Transverse colon (tissue), 4 donors: Measurements from ENCODE around the gene TNFRSF4. TPM values are rescaled to one million over a fixed set of nuclear protein-coding genes. Genes with fewer than 3 reads are reported as not detected.
"Not testable (repeated sequence)": the region's sequence is repeated elsewhere in the genome, so short reads cannot be mapped to it uniquely, and the experiment has no call there.

Experiments
- DNase-seq: peaks from one replicate; pipeline ENCODE4 v3.0.0-alpha.2; 2019
- H3K27ac ChIP-seq, 4 donors: fragments of 200-600 bp; sonication (generic); 2 replicates each; pipeline ENCODE4 v1.5.1; 2016 to 2018; ENCODE audit warnings: inconsistent platforms in 4 of 4
- H3K27me3 ChIP-seq: fragments of 200-600 bp; sonication (generic); 2 replicates; pipeline ENCODE4 v1.5.1; 2017; ENCODE audit warnings: inconsistent platforms
- H3K36me3 ChIP-seq, 4 donors: fragments of 200-600 bp; sonication (generic); 2 replicates each; pipeline ENCODE4 v1.5.1; 2017 to 2019; ENCODE audit warnings: inconsistent platforms in 4 of 4
- H3K4me1 ChIP-seq, 4 donors: fragments of 200-600 bp; sonication (generic); 2 replicates each; pipeline ENCODE4 v1.5.1; 2017 to 2020; ENCODE audit warnings: inconsistent platforms in 4 of 4
- H3K4me3 ChIP-seq, 4 donors: fragments of 200-600 bp; sonication (generic); 1 replicate in 1 of 4; 2 replicates in 3 of 4; pipeline versions ENCODE4 v1.5.1 to v1.6.1; 2017 to 2019; ENCODE audit warnings: inconsistent platforms in 4 of 4
- H3K9me3 ChIP-seq, 2 donors: fragments of 200-600 bp; sonication (generic); 2 replicates each; pipeline ENCODE4 v1.5.1; 2017 to 2019; ENCODE audit warnings: inconsistent platforms in 2 of 2
- EP300 ChIP-seq: sonication (generic); formaldehyde crosslinking; IDR thresholded peaks from one replicate; pipeline ENCODE4 v1.6.1; 2017; ENCODE audit warnings: antibody characterized with exemption, low read depth
- POLR2A ChIP-seq: fragments of 450-650 bp; IDR thresholded peaks from one replicate; pipeline ENCODE4 v1.6.1; 2016; ENCODE audit warnings: antibody characterized with exemption, mild to moderate bottlenecking, moderate library complexity
- POLR2AphosphoS5 ChIP-seq, 3 donors: sonication (generic); formaldehyde crosslinking; IDR thresholded peaks; one replicate each; pipeline ENCODE4 v1.6.1; 2016; ENCODE audit warnings: antibody characterized with exemption in 3 of 3
- WGBS, 2 donors: methylation state at CpG; one replicate each; pipeline ENCODE4 v1.1.5; 2018; ENCODE audit warnings: low coverage in 1 of 2; 5-methylcytosine and 5-hydroxymethylcytosine counted together
- in situ Hi-C, 4 donors: fragments of 200-750 bp; cut with MboI; loops; one replicate each; pipeline versions ENCODE4 v1.15.0 to v1.15.1; 2017; ENCODE audit warnings: low sequenced_read_pairs in 3 of 4, low pct_ligation_motif_present in 1 of 4, low pct_unique_long_range_greater_than_20kb in 1 of 4
- intact Hi-C: fragments of 100-400 bp; cut with DNase I; formaldehyde crosslinking; loops from one replicate; pipeline ENCODE4 v1.15.1; 2023; ENCODE audit warnings: low total_unique reads
- total RNA-seq, 4 donors: library from RNA; depleted of rRNA; stranded (reverse); fragments of >200 nt; gene quantifications; one replicate each; pipeline ENCODE4 v1.1.0, GENCODE V29; 2016
- TF ChIP-seq, protein P1 (sequence below), 5 experiments: fragments of 200-600 bp in 3 of 5; fragments of 450-650 bp in 2 of 5; sonication (generic) in 3 of 5; IDR thresholded peaks; 1 replicate in 2 of 5; 2 replicates in 3 of 5; pipeline ENCODE4 v1.5.1; 2016 to 2017; ENCODE audit warnings: antibody characterized with exemption in 5 of 5, inconsistent platforms in 3 of 5, mild to moderate bottlenecking in 2 of 5, moderate library complexity in 1 of 5

Gene TNFRSF4
- total RNA-seq, 4 donors from 2014 or later, result 0.55 to 4.8 TPM; not detected in 2

- H3K4me3 ChIP-seq, result no peak overlapping the region
- H3K27me3 ChIP-seq, result peaks cover 28% of the 10 kb centered on the region
- H3K9me3 ChIP-seq, result no peaks in the 10 kb centered on the region
- intact Hi-C loops (no loop called here), in situ Hi-C loops (no loop called here)
- H3K36me3 ChIP-seq, result no peaks in the 10 kb centered on the region
- DNase-seq, result peak; percentile 5
- TF ChIP-seq, protein P1, sequence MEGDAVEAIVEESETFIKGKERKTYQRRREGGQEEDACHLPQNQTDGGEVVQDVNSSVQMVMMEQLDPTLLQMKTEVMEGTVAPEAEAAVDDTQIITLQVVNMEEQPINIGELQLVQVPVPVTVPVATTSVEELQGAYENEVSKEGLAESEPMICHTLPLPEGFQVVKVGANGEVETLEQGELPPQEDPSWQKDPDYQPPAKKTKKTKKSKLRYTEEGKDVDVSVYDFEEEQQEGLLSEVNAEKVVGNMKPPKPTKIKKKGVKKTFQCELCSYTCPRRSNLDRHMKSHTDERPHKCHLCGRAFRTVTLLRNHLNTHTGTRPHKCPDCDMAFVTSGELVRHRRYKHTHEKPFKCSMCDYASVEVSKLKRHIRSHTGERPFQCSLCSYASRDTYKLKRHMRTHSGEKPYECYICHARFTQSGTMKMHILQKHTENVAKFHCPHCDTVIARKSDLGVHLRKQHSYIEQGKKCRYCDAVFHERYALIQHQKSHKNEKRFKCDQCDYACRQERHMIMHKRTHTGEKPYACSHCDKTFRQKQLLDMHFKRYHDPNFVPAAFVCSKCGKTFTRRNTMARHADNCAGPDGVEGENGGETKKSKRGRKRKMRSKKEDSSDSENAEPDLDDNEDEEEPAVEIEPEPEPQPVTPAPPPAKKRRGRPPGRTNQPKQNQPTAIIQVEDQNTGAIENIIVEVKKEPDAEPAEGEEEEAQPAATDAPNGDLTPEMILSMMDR (IDR thresholded peaks at IDR 0.05), result no peak
- TF ChIP-seq EP300 (no peak), POLR2A (no peak), POLR2AphosphoS5 (IDR thresholded peaks at IDR 0.05) (no peak)
- no peak overlapping the region for H3K27ac ChIP-seq
- WGBS, 2 donors, result 86% methylated on average over 12 of the region's 25 CpGs; no CpG with 5 or more reads in 1 of the 2 donors
- no peaks in the 10 kb centered on the region for H3K4me1 ChIP-seq
These were observed 34.5 kb downstream of the TNFRSF4 start for GRCh38 chr1:1179346-1179982.

DNA sequence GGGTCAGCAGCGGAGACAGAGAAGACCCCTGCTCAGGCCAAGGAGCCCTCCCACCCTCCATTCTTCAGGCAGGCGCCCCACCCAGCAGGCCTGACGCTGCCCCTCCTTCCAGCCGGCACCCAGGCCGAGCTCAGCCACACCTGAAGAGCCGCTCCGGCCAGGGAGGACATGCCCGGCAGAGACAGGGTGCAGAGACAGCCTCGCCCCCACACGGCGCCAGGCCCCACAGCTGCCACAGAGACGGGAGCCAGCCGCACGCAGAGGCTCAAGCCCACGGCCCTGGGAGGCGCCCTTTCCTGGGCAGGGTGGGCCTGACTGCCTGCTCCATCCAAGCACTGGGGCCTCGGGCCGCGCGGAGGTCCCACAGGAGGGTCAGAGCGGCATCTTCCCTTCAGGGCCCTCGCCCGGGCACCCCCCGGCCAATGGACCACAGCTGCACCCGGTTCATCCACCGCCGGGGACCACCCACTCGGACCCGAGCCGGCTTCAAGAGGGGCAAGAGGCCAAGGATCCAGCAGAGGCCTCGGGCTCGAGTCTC, 35.1 kb downstream of the TNFRSF4 start:
- DNase-seq, result no peak
- intact Hi-C loops, result no loop called here
- peaks cover 34% of the 10 kb centered on the region for H3K27me3 ChIP-seq

GRCh38 chr1:1177452-1178206, 36.3 kb downstream of the TNFRSF4 start:
- 82% methylated on average over 21 of the region's 21 CpGs; no CpG with 5 or more reads in 1 of the 2 donors for WGBS, 2 donors
- in situ Hi-C loops, result no loop called here
- no peak for DNase-seq

More for the DNA sequence above, 35.1 kb downstream of the TNFRSF4 start:
- H3K27ac ChIP-seq, result no peak overlapping the region
- no peaks in the 10 kb centered on the region for H3K36me3 ChIP-seq
- WGBS, 2 donors, result 91% methylated on average over 27 of the region's 32 CpGs; no CpG with 5 or more reads in 1 of the 2 donors
- H3K4me1 ChIP-seq, result peaks cover 0 to 2% (median 0%) of the 10 kb centered on the region in 4 donors
- H3K4me3 ChIP-seq, result no peak overlapping the region
- no peaks in the 10 kb centered on the region for H3K9me3 ChIP-seq
- in situ Hi-C loops, result no loop called here
- no peak for TF ChIP-seq POLR2A
- TF ChIP-seq, protein P1 (IDR thresholded peaks at IDR 0.05), result no peak

DNA sequence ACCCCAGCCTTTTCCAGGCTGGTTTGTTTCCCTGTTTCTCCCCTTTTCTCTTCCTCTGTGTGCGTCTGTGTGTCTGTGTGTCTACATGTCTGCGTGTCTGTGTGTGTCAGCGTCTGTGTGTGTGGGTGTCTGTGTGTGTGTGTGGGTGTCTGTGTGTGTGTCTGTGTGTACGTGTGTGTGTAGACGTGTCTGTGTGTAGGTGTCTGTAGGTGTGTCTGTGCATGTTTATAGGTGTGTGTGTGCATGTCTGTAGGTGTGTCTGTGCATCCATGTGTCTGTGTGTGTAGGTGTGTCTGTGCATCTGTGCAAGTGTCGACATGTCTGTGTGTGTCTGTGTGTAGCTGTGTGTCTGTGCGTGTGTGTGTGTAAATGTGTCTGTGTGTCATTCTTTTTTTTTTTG, 37.0 kb downstream of the TNFRSF4 start:
- Histone ChIP-seq H3K9me3 (no peaks in the 10 kb centered on the region), H3K27ac (no peak overlapping the region), H3K4me3 (no peak overlapping the region), H3K36me3 (no peaks in the 10 kb centered on the region), H3K4me1 (peaks cover 0 to 8% (median 0%) of the 10 kb centered on the region in 4 donors), H3K27me3 (peaks cover 51% of the 10 kb centered on the region)
- intact Hi-C loops, result no loop called here
- WGBS, 2 donors, result 79% methylated on average over 7 of the region's 7 CpGs; no CpG with 5 or more reads in 1 of the 2 donors
- TF ChIP-seq EP300, result no peak
- TF ChIP-seq, protein P1 (IDR thresholded peaks at IDR 0.05), result no peak
- TF ChIP-seq POLR2A, result no peak
- no peak for TF ChIP-seq POLR2AphosphoS5 (IDR thresholded peaks at IDR 0.05)
- no peak for DNase-seq
- in situ Hi-C loops, result no loop called here

More at GRCh38 chr1:1177452-1178206, 36.3 kb downstream of the TNFRSF4 start:
- no peaks in the 10 kb centered on the region for H3K9me3 ChIP-seq
- TF ChIP-seq POLR2A (no peak), POLR2AphosphoS5 (IDR thresholded peaks at IDR 0.05) (no peak), EP300 (no peak)
- TF ChIP-seq, protein P1 (IDR thresholded peaks at IDR 0.05), result no peak
- intact Hi-C loops, result no loop called here
- no peak overlapping the region for H3K27ac ChIP-seq
- H3K4me3 ChIP-seq, result no peak overlapping the region
- peaks cover 0 to 8% (median 0%) of the 10 kb centered on the region in 4 donors for H3K4me1 ChIP-seq
- peaks cover 46% of the 10 kb centered on the region for H3K27me3 ChIP-seq
- H3K36me3 ChIP-seq, result no peaks in the 10 kb centered on the region

- H3K27me3 ChIP-seq, result peaks cover 56% of the 10 kb centered on the region
- H3K4me3 ChIP-seq, H3K36me3 ChIP-seq, H3K9me3 ChIP-seq, in situ Hi-C loops, H3K27ac ChIP-seq, DNase-seq, H3K4me1 ChIP-seq, intact Hi-C loops: not testable (repeated sequence)
- WGBS, 2 donors, result 41% methylated on average over 22 of the region's 22 CpGs; no CpG with 5 or more reads in 1 of the 2 donors
These were observed 37.7 kb downstream of the TNFRSF4 start for GRCh38 chr1:1176063-1176761.
